SK-N-DZ (cell line): ENCODE data around the gene ZMYND10.
"Not testable (repeated sequence)": the region's sequence is repeated elsewhere in the genome, so short reads cannot be mapped to it uniquely, and the experiment has no call there.

Source experiments
- DNase-seq: peaks from one replicate; pipeline ENCODE4 v3.0.0-alpha.2; 2015; ENCODE audit warnings: low spot score

ZMYND10 gene

DNA sequence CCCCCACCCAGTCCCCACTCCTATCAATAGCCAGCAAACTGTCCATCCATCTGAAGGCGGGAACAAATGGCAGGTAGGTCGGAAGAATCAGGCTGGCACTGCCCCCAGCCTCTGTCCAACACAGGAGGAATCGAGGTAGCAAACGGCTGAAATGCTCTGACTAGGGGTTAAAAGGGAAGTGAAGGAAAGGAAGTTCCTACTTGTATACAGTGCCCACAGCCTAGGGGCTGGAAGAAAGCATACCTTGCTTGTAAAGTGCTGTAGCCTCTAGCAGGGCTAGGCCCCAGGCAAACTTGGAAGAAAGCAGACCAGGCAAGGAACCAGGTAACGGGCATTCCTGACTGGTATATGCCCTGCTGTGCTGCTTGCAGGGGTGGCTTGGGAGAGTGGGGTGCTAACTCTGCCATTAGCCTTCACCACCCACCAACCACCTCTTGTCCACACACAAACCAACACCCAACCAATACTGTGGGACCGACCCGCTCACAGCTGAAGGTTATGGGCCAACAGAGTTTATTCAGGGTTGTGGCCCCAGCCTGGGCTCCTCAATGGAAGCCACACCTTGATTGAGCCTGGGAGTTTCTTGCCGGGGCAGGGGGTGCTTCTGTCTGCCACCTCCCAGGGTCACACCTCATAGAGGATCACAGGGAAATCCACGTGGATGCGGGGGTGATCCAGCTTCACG lies 19.9 kb downstream of the ZMYND10 start:
- no peak for DNase-seq

DNA sequence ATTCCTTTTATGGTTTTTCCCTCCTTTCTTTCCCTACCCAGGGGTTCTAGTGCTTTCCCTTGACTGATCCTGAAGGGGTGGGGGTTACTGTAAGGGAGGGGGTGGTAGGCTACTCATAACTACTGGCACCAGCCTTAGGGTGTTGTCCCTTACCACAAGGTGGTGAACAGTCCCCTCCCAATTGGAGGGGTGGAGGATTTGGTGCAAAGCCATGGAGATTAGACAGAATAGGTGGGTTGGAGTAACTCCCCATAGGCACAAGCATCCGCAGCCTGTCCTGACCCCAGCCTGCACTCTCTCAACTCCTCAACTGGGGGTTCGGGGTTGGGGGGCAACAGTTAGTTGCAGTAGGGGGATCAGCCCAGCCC lies 20.4 kb downstream of the ZMYND10 start:
- DNase-seq: no peak

DNA sequence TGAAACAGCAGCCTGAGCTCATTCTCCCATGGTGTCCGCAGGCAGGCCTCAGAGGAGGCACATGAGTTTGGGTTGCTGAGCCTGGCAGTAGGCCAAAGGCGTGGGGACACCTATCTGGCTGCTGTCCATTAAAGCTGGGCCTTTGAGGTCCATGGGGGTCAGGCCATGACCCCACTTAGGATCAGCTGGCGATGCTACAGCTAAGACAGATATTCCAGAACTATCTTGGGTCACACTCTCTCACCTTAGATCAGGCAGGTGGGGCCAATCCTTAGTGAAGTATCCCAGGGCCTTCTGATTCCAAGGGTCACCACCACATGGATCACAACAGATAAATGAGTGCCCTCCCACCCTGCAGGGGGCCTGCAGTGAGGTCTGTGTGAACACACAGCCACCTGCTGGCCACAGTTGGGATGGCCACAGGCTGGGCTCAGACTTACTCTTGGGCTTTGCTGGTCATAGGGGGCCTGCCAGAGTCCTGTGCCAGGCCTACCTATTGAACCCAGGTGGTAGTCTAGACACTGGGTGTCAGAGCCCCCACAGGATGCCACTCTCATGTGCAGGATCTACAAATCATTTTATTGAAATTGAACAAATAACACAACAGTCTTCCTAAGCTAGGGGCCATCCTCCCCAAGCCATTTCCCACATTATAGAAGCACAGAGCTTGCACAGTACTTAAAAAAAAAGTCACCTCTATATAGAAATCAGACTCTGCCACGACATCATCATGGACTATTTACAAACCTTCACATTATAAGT lies 21.0 kb downstream of the ZMYND10 start:
- peak; percentile 71 for DNase-seq

DNA sequence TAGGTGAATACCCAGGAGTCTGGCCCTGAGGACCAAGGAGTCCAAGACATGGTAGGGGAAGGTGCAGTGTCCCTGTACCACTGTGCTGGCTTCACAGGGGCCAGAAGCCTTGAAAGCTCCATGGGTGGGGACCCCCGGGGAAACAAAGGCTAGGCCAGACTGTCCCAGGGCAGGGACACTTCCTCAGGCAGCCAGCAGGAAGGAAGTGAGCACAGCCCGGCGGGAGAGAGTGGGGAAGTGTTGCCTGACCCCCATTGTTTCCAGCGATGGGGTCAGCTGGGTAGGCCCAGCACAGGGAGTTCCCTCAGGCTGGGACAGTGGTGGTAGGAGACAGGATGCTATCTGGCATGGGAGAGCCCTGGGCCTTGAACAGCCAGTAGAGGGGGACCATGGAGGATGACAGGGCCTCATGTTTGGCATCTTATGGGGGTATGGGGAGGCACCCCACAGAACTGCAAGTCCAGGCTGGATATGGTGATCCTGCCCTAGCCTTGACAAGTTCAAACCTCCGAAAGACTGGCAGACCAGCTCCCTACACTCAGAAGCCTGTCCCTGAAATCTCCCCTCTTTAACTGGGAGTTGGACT lies 21.8 kb downstream of the ZMYND10 start:
- no peak for DNase-seq

DNA sequence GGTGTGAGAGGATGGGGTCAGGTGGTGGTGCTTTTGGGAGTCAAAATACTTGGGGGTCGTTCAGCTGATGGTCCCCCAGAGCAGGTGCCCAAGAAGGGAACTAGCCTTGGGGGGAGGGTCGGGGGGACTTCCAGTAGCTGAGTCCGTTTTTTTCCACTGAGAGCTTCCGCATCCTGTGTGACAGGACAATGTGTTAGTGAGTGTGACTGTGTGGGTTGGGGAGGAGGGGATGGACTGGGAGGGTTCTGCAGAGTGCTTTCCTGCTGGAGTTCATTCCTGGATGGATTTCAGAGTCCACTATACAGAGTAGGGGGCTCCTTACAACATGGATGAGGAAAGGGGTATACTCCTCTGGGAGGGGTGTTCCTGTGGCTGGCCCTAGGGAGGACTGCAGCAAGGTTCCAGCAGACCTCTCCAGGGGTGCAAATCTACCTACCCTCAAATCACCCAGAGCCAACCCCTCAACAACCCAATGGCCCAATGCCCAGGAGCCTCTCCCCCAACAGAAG lies 22.4 kb downstream of the ZMYND10 start:
- no peak for DNase-seq

DNA sequence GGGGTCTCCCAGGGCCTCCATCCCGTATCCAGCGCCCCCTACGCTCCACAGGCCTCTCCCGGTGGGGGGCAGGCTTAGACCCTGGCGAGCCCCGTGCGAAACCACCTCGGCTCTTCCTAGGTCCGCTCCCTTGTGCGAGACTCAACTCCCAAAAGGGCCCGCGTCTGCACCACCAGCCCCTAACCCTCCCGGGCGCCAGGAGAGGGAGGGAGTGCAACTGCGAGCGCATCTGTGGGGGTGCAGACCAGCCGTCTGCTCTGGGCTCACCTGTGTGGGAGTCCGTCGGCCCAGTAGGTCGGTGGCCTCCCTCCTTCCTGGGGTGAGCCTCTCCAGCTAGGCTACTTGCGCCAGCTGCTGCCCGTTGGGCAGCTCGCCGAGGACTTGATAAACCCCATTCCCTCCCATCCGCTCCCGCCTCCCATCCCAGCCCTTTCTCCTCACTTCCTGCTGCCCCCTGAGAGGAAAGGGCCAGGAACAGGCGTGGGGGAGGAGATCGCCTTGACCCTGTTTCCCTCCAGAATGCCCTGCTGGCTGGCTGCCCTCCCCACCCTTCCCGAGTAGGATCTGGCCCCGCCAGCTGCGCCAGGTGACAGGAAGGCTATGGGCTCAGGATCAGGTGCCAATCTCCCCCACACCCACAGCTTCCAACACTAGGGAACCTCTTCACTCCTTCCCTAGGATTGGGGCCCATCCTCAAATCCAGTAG lies 23.0 kb downstream of the ZMYND10 start, which contains the start of gene HYAL2:
HYAL2 (minus strand) TSS at position 360 of the 706 bp plus-strand sequence. CDS start 2,256 bp downstream, outside the sequence.
- no peak for DNase-seq

DNA sequence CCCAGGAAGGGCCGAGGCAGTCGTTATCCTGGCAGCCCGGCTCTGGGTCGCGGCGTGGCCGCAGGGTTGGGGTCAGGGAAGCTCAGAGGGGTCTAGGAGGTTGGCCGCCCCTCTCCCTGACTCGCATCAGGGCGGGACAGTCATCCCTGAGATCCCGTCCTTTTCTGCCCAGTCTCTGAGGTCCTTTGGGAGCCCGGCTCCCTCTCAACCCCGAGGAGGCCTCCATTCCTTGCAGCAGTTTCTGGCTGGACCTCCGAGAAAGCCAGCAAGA lies 23.5 kb downstream of the ZMYND10 start:
- DNase-seq: no peak

DNA sequence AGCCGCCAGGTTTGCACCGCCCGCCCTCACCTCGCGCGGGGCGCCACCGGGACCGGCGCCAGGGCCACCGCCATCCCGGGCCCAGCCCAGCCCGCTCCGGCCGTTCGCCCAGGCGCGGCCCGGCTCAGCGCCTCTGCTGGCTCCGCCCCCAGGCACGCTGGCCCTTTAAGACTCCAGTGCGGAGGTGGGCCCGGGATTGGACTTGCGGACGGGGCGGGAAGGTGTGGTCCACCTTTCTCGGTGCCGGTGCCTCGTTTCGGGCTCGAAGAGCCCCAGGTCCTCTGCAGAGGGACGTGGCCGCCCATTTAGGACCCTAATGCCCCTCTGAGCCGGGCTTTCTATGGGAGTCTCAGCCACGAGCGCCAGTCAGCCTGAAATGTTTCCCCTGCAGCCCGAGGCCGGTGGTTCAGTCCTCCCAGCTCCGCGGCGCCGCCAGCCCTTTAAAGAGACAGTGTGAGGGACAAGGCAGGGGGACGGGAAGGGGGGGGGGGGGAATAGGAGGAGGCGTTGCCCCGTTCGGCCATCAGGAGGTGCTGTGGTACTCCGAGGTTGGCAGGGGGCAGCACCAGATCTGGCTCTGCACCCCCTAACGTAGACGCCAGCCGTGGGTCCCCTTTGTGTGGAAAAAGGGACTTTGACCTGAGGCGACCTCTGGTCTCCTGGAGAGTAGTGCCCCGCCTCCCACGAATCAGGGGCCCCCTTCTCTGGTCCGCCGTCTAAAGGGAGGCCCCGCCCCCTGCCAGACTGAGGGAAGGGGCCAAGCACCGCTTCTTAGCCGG lies 24.0 kb downstream of the ZMYND10 start:
- DNase-seq: peak; percentile 89

DNA sequence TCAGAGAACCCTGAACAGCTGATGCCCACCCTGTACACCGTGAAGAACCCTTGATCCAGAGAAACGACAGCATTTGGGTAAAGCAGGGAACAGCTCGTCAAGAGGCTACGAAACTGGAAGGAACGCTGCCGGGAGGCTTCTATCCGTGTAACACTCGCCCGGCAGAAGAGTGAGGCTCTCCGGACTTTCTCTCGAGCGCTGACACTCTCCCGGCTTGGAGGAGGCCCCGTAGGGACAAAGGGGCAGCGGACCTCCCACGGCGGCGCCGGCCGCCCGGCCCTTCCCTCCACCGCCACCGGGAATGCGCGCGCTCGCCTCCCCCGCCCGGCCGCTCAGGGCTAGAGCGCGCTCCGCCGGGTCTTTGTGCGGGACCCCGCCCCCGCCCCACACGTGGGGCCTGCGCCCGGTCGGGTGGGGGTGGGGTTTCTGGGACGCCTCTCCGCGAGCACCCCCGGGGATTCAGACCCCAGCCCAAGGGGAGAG lies 24.6 kb downstream of the ZMYND10 start:
- peak; percentile 67 for DNase-seq

DNA sequence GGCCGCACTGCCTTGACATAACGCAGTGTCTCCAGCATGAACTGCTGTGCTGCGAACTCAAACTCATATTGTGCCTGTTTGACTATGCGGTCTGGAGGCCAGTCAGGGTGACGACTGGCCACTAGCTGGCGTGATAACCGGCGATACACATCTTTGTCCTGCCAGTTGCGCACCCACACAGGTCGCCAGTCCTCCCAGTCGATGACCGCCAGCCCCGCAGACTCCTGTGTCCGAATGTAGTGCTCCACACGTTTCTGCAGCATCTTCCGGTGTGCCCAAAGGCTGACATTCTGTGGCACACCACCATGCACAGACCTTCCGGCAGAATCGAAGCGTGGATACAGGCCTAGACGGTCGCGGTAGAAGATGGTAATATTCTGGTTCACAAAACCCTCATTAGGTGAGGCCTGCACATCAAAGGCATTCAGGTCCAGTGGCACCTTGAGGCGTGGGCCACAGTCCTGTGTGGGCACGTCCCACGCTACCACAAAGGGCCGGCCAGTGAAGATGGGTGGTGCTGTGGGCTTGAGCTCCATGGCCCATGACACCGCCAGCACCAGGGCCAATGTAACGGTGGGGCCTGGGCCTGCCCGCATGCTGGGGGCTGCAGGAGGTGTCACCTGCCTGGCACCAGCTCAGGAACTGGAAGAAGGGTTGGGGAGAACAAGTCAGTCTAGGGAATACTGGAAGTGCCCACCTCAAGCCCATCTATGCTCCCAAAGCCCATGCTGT lies 25.5 kb downstream of the ZMYND10 start:
- no peak for DNase-seq

DNA sequence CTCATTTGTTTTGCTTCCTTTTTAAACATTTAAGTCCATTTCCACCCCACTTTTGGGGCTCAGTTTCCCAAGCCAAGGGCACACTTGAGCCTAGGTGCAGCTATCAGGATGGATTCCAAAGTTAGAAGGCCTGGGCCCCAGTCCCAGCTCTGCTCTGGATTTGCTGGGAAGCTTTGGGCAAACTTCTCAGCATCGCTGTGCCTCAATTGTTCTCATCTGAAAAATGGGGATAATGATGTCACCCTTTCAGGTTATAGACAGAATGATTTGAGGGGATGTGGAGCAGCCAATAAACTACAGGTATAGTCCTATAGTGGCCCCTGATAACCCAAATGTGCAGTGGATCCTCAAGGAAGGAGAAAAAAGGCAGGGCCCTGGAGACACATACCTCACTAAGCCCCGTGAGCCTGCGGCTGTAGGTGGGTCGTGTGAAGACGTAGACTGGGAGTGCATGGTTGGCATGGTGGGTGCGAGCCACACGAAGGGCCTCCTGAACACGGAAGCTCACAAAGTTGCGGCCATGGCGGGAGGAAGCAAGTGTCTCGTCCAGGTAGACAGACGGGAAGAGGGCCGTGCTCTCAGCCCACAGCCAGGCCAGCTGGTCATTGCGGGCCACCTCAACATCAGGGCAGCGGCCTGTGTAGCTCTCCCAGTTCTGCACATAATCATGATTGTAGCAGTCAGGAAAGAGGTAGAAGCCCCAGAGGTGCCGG lies 26.2 kb downstream of the ZMYND10 start:
- DNase-seq: no peak

DNA sequence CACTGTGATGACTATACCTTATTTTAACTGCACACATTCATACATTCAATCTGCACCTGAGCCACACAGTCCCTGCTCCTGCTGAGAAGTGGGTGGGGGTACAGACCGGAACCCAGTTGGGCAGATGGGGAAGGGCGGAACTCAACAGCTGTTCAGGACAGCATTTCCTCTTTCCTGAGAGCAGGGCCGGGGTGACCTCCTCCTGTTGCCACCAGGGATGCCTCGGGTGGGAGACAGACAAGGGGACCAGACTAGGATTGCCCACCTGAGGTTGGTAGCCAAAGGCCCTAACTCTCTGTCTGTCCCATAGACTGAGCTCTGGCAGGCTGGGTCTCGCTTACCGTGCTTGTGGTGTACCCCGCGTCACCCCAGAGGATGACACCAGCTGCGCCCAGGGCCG lies 26.9 kb downstream of the ZMYND10 start:
- no peak for DNase-seq

DNA sequence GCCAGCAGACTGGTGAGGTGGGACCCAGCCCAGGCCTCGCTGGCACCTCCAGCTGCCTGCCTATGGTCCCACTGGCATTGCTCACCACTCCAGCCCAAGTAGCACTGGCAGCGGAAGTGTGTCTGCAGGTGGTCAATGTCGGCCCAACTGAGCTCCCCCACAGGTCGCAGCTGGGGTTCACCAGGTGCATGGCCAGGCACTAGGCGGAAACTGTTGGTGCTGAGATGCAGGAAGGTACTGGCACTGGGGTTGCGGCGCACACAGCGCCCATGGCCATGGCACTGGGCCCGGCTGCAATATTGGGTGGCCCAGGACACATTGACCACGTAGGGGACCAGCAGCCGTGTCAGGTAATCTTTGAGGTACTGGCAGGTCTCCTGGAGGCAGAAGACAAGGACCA lies 27.4 kb downstream of the ZMYND10 start:
- no peak for DNase-seq

DNA sequence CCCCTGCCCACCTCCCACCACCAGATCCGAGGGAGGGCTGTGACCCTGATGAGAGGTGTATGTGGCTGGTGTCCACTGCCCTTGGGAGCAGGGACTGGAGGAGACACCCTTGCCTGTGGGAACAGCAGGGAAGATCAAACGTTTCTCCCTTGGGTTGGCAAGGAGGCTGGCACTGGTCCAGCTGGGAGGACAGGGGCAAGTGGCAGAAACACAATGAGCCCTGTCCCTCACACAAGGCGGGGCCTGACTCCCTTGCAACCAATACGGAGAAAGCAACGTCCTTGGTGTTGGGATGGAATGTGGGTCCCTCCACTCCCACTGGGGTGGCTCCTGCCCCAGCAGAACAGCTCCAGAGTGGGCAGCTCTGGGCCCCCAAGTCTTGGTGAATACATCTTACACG lies 28.2 kb downstream of the ZMYND10 start:
- no peak for DNase-seq

DNA sequence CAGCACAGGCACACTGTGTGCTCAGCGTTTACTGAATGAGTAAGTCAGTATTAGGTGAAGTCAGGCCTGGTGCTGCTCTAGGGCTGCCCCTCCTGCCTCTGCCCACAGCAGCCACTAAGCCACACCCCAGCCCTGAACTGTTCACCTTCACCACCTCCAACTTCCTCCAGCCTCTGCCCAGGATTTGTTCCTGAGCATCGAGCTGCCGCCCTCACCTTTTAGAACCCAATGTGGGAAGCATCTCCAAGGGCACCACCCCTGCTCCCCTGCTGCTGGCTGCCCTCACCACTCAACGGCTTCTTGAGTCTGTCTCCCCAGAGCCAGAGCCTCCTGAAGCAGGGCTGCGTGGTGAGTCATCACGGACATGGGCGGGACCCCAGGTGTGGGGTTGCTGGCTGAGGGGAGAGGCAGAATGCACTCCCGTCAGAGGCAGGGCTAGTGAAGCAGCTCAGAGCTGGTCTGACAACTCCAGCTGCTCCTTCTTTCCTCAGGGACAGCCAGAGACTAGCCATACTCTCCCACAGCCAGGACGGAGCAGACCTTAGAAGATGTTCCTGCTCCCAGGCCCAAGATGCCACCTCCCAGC lies 28.8 kb downstream of the ZMYND10 start:
- no peak for DNase-seq

DNA sequence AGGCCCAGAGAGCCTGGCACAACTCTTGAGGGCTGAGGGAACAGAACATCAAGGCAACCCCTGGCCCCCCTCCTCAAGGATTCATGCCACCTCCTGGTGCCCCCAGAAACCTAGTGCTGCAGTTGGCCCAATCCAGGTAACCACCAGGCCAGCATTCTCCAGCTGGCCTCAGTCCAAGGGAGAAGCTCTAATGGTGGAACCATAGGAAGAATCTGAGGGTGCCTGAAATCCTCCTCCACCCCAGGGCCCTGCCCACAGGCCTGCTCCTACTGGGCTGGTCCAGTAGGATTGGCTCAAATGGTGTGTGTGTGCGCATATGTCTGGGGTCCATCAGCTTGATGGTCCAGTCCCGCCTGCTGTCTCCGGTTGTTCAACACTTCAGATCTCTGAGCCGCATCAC lies 30.7 kb downstream of the ZMYND10 start:
- no peak for DNase-seq

DNA sequence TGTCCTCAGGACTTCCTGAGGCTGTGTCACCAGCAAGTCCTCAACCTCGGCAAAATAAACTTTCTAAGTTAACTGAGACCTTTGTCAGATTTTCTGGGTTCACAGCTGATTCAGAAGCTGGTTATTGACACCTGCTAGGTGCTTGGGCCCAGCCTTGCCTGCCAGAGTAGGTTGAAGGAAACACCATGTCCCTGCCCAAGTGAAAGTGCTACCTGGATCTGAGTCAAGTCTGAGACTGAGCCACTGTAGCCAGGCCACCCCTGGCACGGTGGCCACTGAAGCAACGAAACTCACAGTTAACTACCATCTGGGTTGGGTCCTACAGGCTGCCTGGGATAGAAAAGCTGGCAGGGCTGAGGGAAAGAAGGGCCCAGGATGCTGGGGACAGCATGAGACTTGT lies 31.2 kb downstream of the ZMYND10 start:
- no peak for DNase-seq

DNA sequence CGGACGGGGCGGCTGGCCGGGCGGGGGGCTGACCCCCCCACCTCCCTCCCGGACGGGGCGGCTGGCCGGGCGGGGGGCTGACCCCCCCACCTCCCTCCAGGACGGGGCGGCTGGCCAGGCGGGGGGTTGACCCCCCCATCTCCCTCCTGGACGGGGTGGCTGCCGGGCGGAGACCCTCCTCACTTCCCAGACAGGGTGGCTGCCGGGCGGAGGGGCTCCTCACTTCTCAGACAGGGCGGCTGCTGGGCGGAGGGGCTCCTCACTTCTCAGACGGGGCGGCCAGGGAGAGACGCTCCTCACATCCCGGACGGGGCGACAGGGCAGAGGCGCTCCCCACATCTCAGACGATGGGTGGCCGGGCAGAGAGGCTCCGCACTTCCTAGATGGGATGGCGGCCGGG lies 33.5 kb downstream of the ZMYND10 start:
- not testable (repeated sequence) for DNase-seq

DNA sequence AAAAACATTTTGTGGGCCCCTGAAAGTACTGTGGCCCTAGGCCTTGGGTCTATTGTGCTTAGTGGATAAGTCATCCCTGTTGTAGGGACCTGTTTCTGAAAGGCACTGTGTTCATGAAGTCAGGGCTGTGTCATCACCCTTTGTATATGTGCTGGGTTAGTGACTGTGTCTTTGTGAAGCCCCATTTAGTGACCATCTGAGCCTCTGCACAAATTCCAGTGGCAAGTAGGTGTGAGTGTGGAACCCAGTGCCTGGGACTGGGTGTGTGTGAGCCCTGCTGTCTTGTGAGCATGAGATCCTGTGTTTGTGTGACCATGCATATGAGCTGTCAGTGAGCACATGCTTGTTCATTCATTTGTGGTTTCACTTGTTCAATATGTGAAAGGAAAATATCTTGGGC lies 40.9 kb downstream of the ZMYND10 start:
- DNase-seq: no peak
